K562 (cell line): Measurements from ENCODE around the gene DKK1. TPM values are rescaled to one million over a fixed set of nuclear protein-coding genes. Genes with fewer than 3 reads are reported as not detected.

ENCODE experiments used
- ATAC-seq: fragments of 200-7000 bp; cut with Tn5 transposase; 3 replicates; pipeline ENCODE4 v1.9.1; 2020; ENCODE audit warnings: moderate library complexity
- BruUV-seq: library from RNA; stranded (reverse); fragments of 400-500 nt; replicated peaks from 2 replicates; lab custom pipeline; 2021; lab: Mats Ljungman, UMichigan
- CTCF ChIA-PET: fragments of 300-600 bp; formaldehyde crosslinking; extraction: SDS; loops from one replicate; lab custom pipeline; 2021; ENCODE audit warnings: low intra/inter-chr PET ratio; lab: Yijun Ruan, JAX
- POLR2A ChIA-PET: fragments of 300-600, 350-650 bp; sonication (Branson Sonifier 250); formaldehyde crosslinking; extraction: SDS; loops from one replicate; lab custom pipeline; 2021; ENCODE audit warnings: antibody characterized with exemption, inconsistent platforms; lab: Yijun Ruan, JAX
- DNase-seq, 4 experiments: peaks; one replicate each; pipeline versions ENCODE4 v3.0.0 to v3.0.0-alpha.2; 2011 to 2018; ENCODE audit warnings: low spot score in 3 of 4, mixed read lengths in 3 of 4; ENCODE audit errors: extremely low read depth in 1 of 4
- FAIRE-seq: peaks from 2 replicates; lab custom pipeline; 2011; peaks lifted over from hg19 to GRCh38; lab: Jason Lieb, UNC
- H2AFZ ChIP-seq: 2 replicates; pipeline ENCODE4 v1.6.0; 2011; ENCODE audit warnings: low read depth, low read length, control low read depth, inconsistent platforms
- H3K27ac ChIP-seq: fragments of 200-600 bp; 3 replicates; pipeline ENCODE4 v1.8.0; 2011; ENCODE audit warnings: low read depth, mild to moderate bottlenecking, control low read depth, inconsistent platforms, low read length, moderate library complexity, mixed read lengths; ENCODE audit errors: extremely low read depth
- H3K27me3 ChIP-seq, 2 experiments: fragments of 300-600 bp in 1 of 2; 2 replicates in 1 of 2; 3 replicates in 1 of 2; pipeline versions ENCODE4 v1.6.0 to v1.8.0; 2011; ENCODE audit warnings: inconsistent platforms in 2 of 2, low read length in 2 of 2, mild to moderate bottlenecking in 1 of 2, mixed read lengths in 1 of 2, moderate library complexity in 1 of 2; ENCODE audit not compliant: control insufficient read depth in 2 of 2, insufficient read depth in 2 of 2
- H3K36me3 ChIP-seq: fragments of 300-600 bp; 3 replicates; pipeline ENCODE4 v1.8.0; 2011; ENCODE audit warnings: mild to moderate bottlenecking, low read length, inconsistent platforms; ENCODE audit not compliant: control insufficient read depth, insufficient read depth
- H3K4me1 ChIP-seq, 2 experiments: fragments of 200-600 bp in 1 of 2; replicated peaks in 1 of 2; 2 replicates in 1 of 2; 3 replicates in 1 of 2; pipeline versions ENCODE4 v1.5.1 to v1.8.0; 2011; ENCODE audit warnings: inconsistent platforms in 2 of 2, low read length in 2 of 2, mild to moderate bottlenecking in 1 of 2, mixed read lengths in 1 of 2, moderate library complexity in 1 of 2; ENCODE audit not compliant: control insufficient read depth in 2 of 2, insufficient read depth in 2 of 2
- H3K4me2 ChIP-seq: 2 replicates; pipeline ENCODE4 v1.6.1; 2011; ENCODE audit warnings: low read length, control low read depth, inconsistent platforms, mixed read lengths; ENCODE audit not compliant: insufficient read depth
- H3K4me3 ChIP-seq: fragments of 200-600 bp; sonication (generic), shearing (Covaris generic); 2 replicates; pipeline ENCODE4 v1.5.1; 2016; ENCODE audit warnings: control low read depth, inconsistent platforms
- H3K79me2 ChIP-seq: fragments of 200-600 bp; 3 replicates; pipeline ENCODE4 v1.8.0; 2011; ENCODE audit warnings: low read length, inconsistent platforms; ENCODE audit not compliant: control insufficient read depth, insufficient read depth
- H3K9ac ChIP-seq, 2 experiments: 2 replicates each; pipeline versions ENCODE4 v1.6.0 to v1.6.1; 2011; ENCODE audit warnings: low read depth in 2 of 2, low read length in 2 of 2, control low read depth in 1 of 2, inconsistent platforms in 1 of 2, mild to moderate bottlenecking in 1 of 2, mixed read lengths in 1 of 2; ENCODE audit not compliant: insufficient read depth in 1 of 2
- H3K9me1 ChIP-seq: one replicate; pipeline ENCODE4 v1.6.0; 2011; ENCODE audit warnings: inconsistent platforms, mild to moderate bottlenecking, low read length, moderate library complexity; ENCODE audit not compliant: control insufficient read depth, insufficient read depth
- H3K9me3 ChIP-seq: replicated peaks from 2 replicates; pipeline ENCODE4 v1.5.1; 2011; ENCODE audit warnings: low read depth, low read length, inconsistent platforms; ENCODE audit not compliant: control insufficient read depth, insufficient read depth
- H4K20me1 ChIP-seq: replicated peaks from 2 replicates; pipeline ENCODE4 v1.6.1; 2011; ENCODE audit warnings: low read length, inconsistent platforms, mixed read lengths; ENCODE audit not compliant: control insufficient read depth, insufficient read depth
- BHLHE40 ChIP-seq: IDR thresholded peaks from 2 replicates; pipeline ENCODE4 v1.6.1; 2011; ENCODE audit warnings: low read length, improper control_type of control experiment
- CREB1 ChIP-seq, 2 experiments: sonication (generic) in 1 of 2; formaldehyde crosslinking in 1 of 2; IDR thresholded peaks; 2 replicates each; pipeline versions ENCODE4 v1.6.1 to v1.8.0; 2012 to 2022; ENCODE audit warnings: inconsistent platforms in 1 of 2, mild to moderate bottlenecking in 1 of 2, missing genetic modification reagents in 1 of 2, moderate library complexity in 1 of 2
- DPF2 ChIP-seq: fragments of 450-650 bp; IDR thresholded peaks from 2 replicates; pipeline ENCODE4 v1.6.1; 2016
- HLTF ChIP-seq: fragments of 450-650 bp; IDR thresholded peaks from 2 replicates; pipeline ENCODE4 v1.6.1; 2016
- KDM1A ChIP-seq, 2 experiments: fragments of 450-650 bp; IDR thresholded peaks; 2 replicates each; pipeline ENCODE4 v1.6.1; 2016; ENCODE audit warnings: mild to moderate bottlenecking in 2 of 2
- NR2F6 ChIP-seq: fragments of 450-650 bp; formaldehyde crosslinking; IDR thresholded peaks from 2 replicates; pipeline ENCODE4 v1.4.0; 2020; ENCODE audit warnings: mild to moderate bottlenecking
- PHF20 ChIP-seq: fragments of 450-650 bp; IDR thresholded peaks from 2 replicates; pipeline ENCODE4 v1.6.1; 2018; ENCODE audit not compliant: partially characterized antibody
- SMARCE1 ChIP-seq: fragments of 450-650 bp; IDR thresholded peaks from 2 replicates; pipeline ENCODE4 v1.7.1; 2016; ENCODE audit warnings: mild to moderate bottlenecking
- XRCC3 ChIP-seq: fragments of 450-650 bp; IDR thresholded peaks from 2 replicates; pipeline ENCODE4 v1.6.1; 2017; ENCODE audit warnings: mild to moderate bottlenecking, moderate library complexity
- ZNF174 ChIP-seq: fragments of 250-450 bp; sonication (Bioruptor Pico); IDR thresholded peaks from 2 replicates; pipeline ENCODE4 v1.4.0; 2020; ENCODE audit warnings: mild to moderate bottlenecking
- ZNF444 ChIP-seq: fragments of 250-450 bp; sonication (Bioruptor Pico); IDR thresholded peaks from 2 replicates; pipeline ENCODE4 v1.4.0; 2020; ENCODE audit warnings: mild to moderate bottlenecking, moderate library complexity
- ZNF551 ChIP-seq: fragments of 250-450 bp; sonication (Bioruptor Pico); IDR thresholded peaks from 2 replicates; pipeline ENCODE4 v1.5.0; 2021; ENCODE audit warnings: mild to moderate bottlenecking, moderate library complexity
- ZNF696 ChIP-seq: fragments of 250-450 bp; sonication (Bioruptor Pico); conservative IDR thresholded peaks from 2 replicates; pipeline ENCODE4 v1.4.0; 2020; ENCODE audit warnings: mild to moderate bottlenecking, moderate library complexity
- WGBS: fragments of 100-300 bp; shearing (Covaris generic); methylation state at CpG from one replicate; pipeline ENCODE4 v1.1.6; 2016; ENCODE audit warnings: low coverage, mixed read lengths; ENCODE audit not compliant: insufficient coverage; ENCODE audit errors: missing lambda C conversion rate; 5-methylcytosine and 5-hydroxymethylcytosine counted together
- in situ Hi-C: fragments of 300-500 bp; cut with MboI; formaldehyde crosslinking; loops from 4 replicates; pipeline ENCODE4 v1.15.0; 2018; ENCODE audit warnings: inconsistent platforms, mixed read lengths
- intact Hi-C: fragments of 100-400 bp; cut with micrococcal nuclease; formaldehyde crosslinking; loops from 2 replicates; pipeline ENCODE4 v1.14.2; 2022
- polyA plus RNA-seq, 8 experiments: library from polyadenylated mRNA; depleted of rRNA in 4 of 8; stranded (reverse) in 5 of 8; unstranded in 3 of 8; fragments of >200 nt; fragmentation: Nextera tagmentation in 2 of 8; fragmentation: Illumina TruSeq in 1 of 8; extraction: Ambion mirVana in 2 of 8; extraction: Trizol in 1 of 8; gene quantifications; 2 replicates each; pipeline versions ENCODE4 v1.2.1 to v1.2.3, GENCODE V29; 2011 to 2014; ENCODE audit warnings: inconsistent platforms in 1 of 8, missing spikeins in 1 of 8
- total RNA-seq, 7 experiments: library from RNA; depleted of rRNA in 6 of 7; stranded (reverse); fragments of >200 nt in 6 of 7; fragmentation: Illumina TruSeq in 2 of 7; extraction: Trizol in 2 of 7; gene quantifications; 2 replicates each; pipeline versions ENCODE4 v1.2.1 to v1.2.3, GENCODE V29; 2011 to 2021; ENCODE audit warnings: low replicate concordance in 1 of 7
- TF ChIP-seq, protein P1 (sequence below): sonication (generic); formaldehyde crosslinking; IDR thresholded peaks from 2 replicates; pipeline ENCODE4 v1.8.0; 2022; ENCODE audit warnings: mild to moderate bottlenecking, missing genetic modification reagents
- TF ChIP-seq, protein P2 (sequence below): IDR thresholded peaks from 2 replicates; pipeline ENCODE4 v1.6.1; 2016; ENCODE audit warnings: missing genetic modification characterization, missing compliant biosample characterization
- TF ChIP-seq, protein P3 (sequence below): sonication (generic); formaldehyde crosslinking; IDR thresholded peaks from 2 replicates; pipeline ENCODE4 v1.8.1; 2023; ENCODE audit warnings: mild to moderate bottlenecking, missing genetic modification reagents

Gene DKK1
- total and polyA plus RNA-seq, 9 of the 15 experiments (the other 6 are each of a cell fraction or from before 2014, with no cell fraction given): 0.13 TPM; not detected in 8

DNA sequence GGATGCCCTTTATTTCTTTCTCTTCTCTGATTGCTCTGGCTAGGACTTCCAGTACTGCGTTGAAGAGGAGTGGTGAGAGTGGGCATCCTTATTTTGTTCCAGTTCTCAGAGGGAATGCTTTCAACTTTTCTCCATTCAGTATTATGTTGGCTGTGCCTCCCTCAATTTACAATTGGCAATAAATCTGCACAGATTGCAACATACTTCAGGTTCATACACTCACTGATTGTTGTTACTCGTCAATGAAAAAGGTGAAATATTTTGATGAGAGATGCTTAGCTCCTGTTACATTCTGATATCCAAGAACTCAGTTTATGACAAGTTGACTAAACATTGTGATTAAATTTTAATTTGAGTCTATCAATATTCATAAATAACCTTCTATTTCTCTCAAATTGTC, 37.9 kb upstream of the DKK1 start:
- in situ Hi-C loops (no loop called here), intact Hi-C loops (no loop called here)
- Histone ChIP-seq H4K20me1 (no peaks in the 10 kb centered on the region), H3K4me2 (no peak overlapping the region), H3K9ac (no peak overlapping the region), H3K4me1 (no peaks in the 10 kb centered on the region), H3K4me3 (no peak overlapping the region), H2AFZ (no peak overlapping the region), H3K9me1 (no peaks in the 10 kb centered on the region), H3K27me3 (no peaks in the 10 kb centered on the region), H3K36me3 (no peaks in the 10 kb centered on the region), H3K9me3 (no peaks in the 10 kb centered on the region; the same call in 1 of the 2 replicates), H3K27ac (no peak overlapping the region), H3K79me2 (no peaks in the 10 kb centered on the region)
- ATAC-seq: no peak
- 0% methylated on average over 2 of the region's 2 CpGs for WGBS
- POLR2A ChIA-PET: no interaction called here
- no TSS peak for BruUV-seq
- no peak for DNase-seq
- CTCF ChIA-PET: no interaction called here
- no peak for TF ChIP-seq ZNF174
- TF ChIP-seq DPF2: no peak
- TF ChIP-seq KDM1A (IDR thresholded peaks at IDR 0.05): no peak
- TF ChIP-seq ZNF444 (CRISPR knock-in tag): no peak
- no peak for TF ChIP-seq SMARCE1
- FAIRE-seq: no peak

DNA sequence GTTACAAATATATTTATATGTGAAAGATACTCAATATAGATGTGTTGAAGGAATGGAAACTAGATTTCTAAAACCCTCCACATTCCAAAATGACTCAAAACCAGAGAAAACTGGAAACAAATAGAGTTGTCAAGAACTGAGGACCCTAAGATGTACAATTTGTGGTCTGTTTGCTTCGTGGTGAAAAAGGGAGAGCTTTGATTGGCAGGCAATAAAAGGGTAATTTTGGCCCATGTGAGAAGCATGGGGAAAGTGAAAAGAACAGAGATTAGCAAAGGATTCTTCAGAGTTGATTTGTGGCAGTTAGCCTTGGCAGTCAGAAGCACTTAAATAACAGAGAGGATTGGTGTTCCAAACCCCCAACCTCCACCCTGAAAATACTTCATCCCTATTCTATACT, 37.1 kb upstream of the DKK1 start:
- H3K4me2 ChIP-seq: no peak overlapping the region
- FAIRE-seq (no peak), DNase-seq (no peak), ATAC-seq (no peak)
- CTCF ChIA-PET: no interaction called here
- no peaks in the 10 kb centered on the region for H3K27me3 ChIP-seq
- no peak overlapping the region for H2AFZ ChIP-seq
- no peak overlapping the region for H3K9ac ChIP-seq
- H3K27ac ChIP-seq: no peak overlapping the region
- in situ Hi-C loops (no loop called here), intact Hi-C loops (no loop called here)
- no peaks in the 10 kb centered on the region for H3K9me1 ChIP-seq
- no TSS peak for BruUV-seq
- WGBS: 0% methylated on average over 1 of the region's 1 CpG
- H3K79me2 ChIP-seq: no peaks in the 10 kb centered on the region
- no peaks in the 10 kb centered on the region for H3K36me3 ChIP-seq
- H3K9me3 ChIP-seq: no peaks in the 10 kb centered on the region; the same call in 1 of the 2 replicates
- no peaks in the 10 kb centered on the region for H4K20me1 ChIP-seq
- POLR2A ChIA-PET: no interaction called here
- H3K4me1 ChIP-seq: no peaks in the 10 kb centered on the region
- H3K4me3 ChIP-seq: no peak overlapping the region
- no peak for TF ChIP-seq CREB1 (IDR thresholded peaks at IDR 0.05)
- no peak for TF ChIP-seq CREB1 (CRISPR knock-in tag; IDR thresholded peaks at IDR 0.05)
- TF ChIP-seq PHF20: no peak
- TF ChIP-seq, protein P1, sequence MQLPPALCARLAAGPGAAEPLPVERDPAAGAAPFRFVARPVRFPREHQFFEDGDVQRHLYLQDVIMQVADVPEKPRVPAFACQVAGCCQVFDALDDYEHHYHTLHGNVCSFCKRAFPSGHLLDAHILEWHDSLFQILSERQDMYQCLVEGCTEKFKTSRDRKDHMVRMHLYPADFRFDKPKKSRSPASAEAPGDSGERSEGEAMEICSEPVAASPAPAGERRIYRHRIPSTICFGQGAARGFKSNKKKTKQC (CRISPR knock-in tag): no peak
- no peak for TF ChIP-seq XRCC3
- TF ChIP-seq, protein P2, sequence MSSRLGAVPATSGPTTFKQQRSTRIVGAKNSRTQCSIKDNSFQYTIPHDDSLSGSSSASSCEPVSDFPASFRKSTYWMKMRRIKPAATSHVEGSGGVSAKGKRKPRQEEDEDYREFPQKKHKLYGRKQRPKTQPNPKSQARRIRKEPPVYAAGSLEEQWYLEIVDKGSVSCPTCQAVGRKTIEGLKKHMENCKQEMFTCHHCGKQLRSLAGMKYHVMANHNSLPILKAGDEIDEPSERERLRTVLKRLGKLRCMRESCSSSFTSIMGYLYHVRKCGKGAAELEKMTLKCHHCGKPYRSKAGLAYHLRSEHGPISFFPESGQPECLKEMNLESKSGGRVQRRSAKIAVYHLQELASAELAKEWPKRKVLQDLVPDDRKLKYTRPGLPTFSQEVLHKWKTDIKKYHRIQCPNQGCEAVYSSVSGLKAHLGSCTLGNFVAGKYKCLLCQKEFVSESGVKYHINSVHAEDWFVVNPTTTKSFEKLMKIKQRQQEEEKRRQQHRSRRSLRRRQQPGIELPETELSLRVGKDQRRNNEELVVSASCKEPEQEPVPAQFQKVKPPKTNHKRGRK: no peak
- TF ChIP-seq NR2F6 (CRISPR knock-in tag): no peak
- no peak for TF ChIP-seq ZNF551
- TF ChIP-seq, protein P3, sequence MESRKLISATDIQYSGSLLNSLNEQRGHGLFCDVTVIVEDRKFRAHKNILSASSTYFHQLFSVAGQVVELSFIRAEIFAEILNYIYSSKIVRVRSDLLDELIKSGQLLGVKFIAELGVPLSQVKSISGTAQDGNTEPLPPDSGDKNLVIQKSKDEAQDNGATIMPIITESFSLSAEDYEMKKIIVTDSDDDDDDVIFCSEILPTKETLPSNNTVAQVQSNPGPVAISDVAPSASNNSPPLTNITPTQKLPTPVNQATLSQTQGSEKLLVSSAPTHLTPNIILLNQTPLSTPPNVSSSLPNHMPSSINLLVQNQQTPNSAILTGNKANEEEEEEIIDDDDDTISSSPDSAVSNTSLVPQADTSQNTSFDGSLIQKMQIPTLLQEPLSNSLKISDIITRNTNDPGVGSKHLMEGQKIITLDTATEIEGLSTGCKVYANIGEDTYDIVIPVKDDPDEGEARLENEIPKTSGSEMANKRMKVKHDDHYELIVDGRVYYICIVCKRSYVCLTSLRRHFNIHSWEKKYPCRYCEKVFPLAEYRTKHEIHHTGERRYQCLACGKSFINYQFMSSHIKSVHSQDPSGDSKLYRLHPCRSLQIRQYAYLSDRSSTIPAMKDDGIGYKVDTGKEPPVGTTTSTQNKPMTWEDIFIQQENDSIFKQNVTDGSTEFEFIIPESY (CRISPR knock-in tag): no peak
- no peak for TF ChIP-seq ZNF696 (CRISPR knock-in tag)
- no peak for TF ChIP-seq HLTF
- TF ChIP-seq BHLHE40: no peak
